BJ (cell line): ENCODE results near the gene AMZ2. TPM values are rescaled to one million over a fixed set of nuclear protein-coding genes. Genes with fewer than 3 reads are reported as not detected.
"Not testable (repeated sequence)": the region's sequence is repeated elsewhere in the genome, so short reads cannot be mapped to it uniquely, and the experiment has no call there.

Experiments
- CTCF ChIA-PET: fragments of 350-600 bp; formaldehyde crosslinking; extraction: SDS; loops from one replicate; lab custom pipeline; 2021; ENCODE audit warnings: antibody characterized with exemption, inconsistent platforms; lab: Yijun Ruan, JAX
- POLR2A ChIA-PET: fragments of 300-600 bp; sonication (Branson Sonifier 250); formaldehyde crosslinking; extraction: SDS; loops from one replicate; lab custom pipeline; 2021; ENCODE audit warnings: antibody characterized with exemption; lab: Charles Lee
- DNase-seq: peaks from one replicate; pipeline ENCODE4 v3.0.0-alpha.2; 2011; ENCODE audit warnings: low read depth
- H3K27me3 ChIP-seq: 2 replicates; pipeline ENCODE4 v1.6.0; 2011; ENCODE audit warnings: low read length; ENCODE audit not compliant: control insufficient read depth, insufficient read depth
- H3K36me3 ChIP-seq: 2 replicates; pipeline ENCODE4 v1.5.1; 2011; ENCODE audit warnings: low read length; ENCODE audit not compliant: control insufficient read depth, insufficient read depth
- H3K4me3 ChIP-seq: 2 replicates; pipeline ENCODE4 v1.5.1; 2011; ENCODE audit warnings: low read depth, mild to moderate bottlenecking, control low read depth, low read length
- polyA plus RNA-seq: library from polyadenylated mRNA; depleted of rRNA; stranded (reverse); fragments of >200 nt; gene quantifications from 2 replicates; pipeline ENCODE4 v1.2.3, GENCODE V29; 2011
- TF ChIP-seq, protein P1 (sequence below): IDR thresholded peaks from 2 replicates; pipeline ENCODE4 v1.5.1; 2011; ENCODE audit warnings: low read depth, mild to moderate bottlenecking, control low read depth, inconsistent platforms, low read length, moderate library complexity; ENCODE audit not compliant: insufficient read depth

The AMZ2 gene
- polyA plus RNA-seq, 1 experiment = 52.0 TPM

DNA sequence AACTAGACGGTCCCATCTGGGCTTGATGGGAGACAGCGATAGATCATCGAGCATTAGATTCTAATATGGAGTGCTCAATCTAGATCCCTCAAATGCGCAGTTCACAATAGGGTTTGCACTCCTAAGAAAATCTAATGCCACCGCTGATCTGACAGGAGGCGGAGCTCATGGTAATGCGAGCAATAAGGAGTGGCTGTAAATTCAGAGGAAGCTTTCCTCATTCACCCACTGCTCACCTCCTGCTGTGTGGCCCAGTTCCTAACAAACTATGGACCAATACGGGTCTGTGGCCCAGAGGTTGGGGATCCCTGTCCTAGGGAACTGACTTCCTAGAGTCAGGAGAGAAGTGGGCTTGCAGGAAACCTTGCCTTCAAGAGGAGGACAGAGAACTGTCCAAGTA is 25.2 kb upstream of the AMZ2 start:
- TF ChIP-seq, protein P1, sequence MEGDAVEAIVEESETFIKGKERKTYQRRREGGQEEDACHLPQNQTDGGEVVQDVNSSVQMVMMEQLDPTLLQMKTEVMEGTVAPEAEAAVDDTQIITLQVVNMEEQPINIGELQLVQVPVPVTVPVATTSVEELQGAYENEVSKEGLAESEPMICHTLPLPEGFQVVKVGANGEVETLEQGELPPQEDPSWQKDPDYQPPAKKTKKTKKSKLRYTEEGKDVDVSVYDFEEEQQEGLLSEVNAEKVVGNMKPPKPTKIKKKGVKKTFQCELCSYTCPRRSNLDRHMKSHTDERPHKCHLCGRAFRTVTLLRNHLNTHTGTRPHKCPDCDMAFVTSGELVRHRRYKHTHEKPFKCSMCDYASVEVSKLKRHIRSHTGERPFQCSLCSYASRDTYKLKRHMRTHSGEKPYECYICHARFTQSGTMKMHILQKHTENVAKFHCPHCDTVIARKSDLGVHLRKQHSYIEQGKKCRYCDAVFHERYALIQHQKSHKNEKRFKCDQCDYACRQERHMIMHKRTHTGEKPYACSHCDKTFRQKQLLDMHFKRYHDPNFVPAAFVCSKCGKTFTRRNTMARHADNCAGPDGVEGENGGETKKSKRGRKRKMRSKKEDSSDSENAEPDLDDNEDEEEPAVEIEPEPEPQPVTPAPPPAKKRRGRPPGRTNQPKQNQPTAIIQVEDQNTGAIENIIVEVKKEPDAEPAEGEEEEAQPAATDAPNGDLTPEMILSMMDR = no peak
- CTCF ChIA-PET = interaction anchor here (1.2 kb wide), 1 partner anchor 22 kb away, joined by 3 read pairs; no protein-coding TSS in a partner anchor
- H3K36me3 ChIP-seq = no peaks in the 10 kb centered on the region
- DNase-seq = no peak
- no peak overlapping the region for H3K4me3 ChIP-seq
- POLR2A ChIA-PET = no interaction called here
- no peaks in the 10 kb centered on the region for H3K27me3 ChIP-seq

DNA sequence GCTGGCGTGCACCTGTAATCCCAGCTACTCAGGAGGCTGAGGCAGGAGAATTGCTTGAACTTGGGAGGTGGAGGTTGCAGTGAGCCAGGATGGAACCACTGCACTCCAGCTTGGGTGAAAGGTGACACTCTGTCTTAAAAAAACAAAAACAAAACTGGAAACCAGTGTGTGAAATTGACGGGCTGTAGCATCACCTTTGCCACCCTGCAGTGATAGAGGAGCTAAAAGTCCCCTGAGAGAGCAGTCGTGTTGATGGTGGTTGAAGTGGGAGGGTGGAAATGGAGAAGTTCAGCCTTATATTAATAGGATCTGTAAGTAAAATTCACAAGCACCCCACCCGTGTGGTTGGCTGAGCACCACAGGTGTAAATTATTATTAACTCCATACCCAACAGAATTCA is 22.8 kb upstream of the AMZ2 start:
- H3K27me3 ChIP-seq, H3K4me3 ChIP-seq, DNase-seq, H3K36me3 ChIP-seq, POLR2A ChIA-PET: not testable (repeated sequence)
- CTCF ChIA-PET = interaction anchor here (1.3 kb wide), 1 partner anchor 9 kb away, joined by 5 read pairs; no protein-coding TSS in a partner anchor

DNA sequence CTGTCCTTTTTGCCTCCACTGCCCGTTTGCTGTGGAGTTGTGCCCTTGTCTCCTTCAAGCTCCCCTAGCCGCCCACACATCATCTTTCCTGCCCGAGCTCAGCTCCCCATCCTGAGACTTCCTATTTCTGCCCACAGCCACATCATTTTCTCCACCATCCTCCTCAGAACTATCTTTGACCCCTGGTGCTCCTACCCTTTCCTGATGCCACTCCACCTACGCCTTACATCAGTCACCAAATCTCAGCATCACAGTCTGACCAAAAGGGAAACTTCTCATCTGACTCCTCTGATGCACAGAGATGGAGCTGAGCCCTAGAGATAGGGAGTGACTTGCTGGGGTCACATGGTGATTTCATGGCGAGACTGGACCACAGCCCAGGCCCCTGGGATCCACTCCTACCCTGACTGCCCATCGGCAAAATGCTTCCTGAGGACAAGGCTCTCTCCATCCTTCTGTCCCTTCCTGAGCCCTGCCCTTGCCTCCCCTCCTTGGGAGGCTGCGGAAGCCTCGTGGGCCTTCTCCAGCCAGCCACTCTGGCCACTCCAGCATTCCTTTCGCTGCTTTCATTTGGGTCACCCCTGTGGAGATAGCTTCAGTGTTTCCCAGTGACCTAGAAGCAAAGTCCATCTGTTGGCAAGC is 19.7 kb upstream of the AMZ2 start:
- H3K4me3 ChIP-seq, H3K27me3 ChIP-seq, DNase-seq, POLR2A ChIA-PET, H3K36me3 ChIP-seq: not testable (repeated sequence)
- CTCF ChIA-PET = interaction anchor here (0.7 kb wide), 1 partner anchor 10 kb away, joined by 3 read pairs; no protein-coding TSS in a partner anchor

DNA sequence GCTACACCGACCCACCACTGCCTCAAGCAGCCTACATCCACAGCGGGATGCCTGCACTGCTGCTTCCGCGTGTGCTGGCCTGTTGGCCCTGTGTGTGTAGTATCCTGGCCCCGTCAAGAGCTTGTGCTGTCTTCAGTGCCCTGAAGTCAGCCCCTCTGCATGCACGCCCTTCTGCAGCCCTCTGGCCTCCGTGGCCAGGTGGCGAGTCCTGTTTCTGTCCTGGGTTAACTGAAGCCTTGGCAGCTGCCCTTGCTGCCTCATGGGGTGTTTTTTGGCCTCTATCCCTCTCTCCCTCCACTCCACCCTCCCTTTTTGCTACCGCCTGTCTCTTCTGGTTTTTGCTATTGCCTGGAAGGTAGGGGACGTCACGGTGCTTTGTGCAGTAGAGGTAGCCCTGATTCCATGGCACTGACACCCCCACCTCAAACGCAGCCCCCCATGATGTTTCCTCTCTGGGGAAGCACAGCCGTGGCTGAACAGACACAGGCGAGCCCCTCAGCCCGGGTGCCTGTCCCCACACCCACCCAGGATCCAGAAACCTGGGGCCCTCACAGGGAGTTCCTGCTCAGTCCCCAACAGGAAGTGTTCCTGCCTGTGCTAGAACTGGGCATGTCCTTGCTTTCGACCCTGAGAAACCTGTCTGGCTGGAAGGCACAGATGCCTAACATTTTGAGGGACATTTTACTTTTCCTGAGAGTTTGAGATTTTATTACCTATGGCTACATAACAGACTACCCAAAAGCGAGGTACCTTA is 18.8 kb upstream of the AMZ2 start:
- ChIA-PET CTCF (interaction anchor here (0.7 kb wide), 1 partner anchor 11 kb away, joined by 3 read pairs; no protein-coding TSS in a partner anchor), POLR2A (no interaction called here)
- TF ChIP-seq, protein P1 = no peak
- no peak overlapping the region for H3K4me3 ChIP-seq
- H3K27me3 ChIP-seq = no peaks in the 10 kb centered on the region
- no peaks in the 10 kb centered on the region for H3K36me3 ChIP-seq
- DNase-seq = no peak

DNA sequence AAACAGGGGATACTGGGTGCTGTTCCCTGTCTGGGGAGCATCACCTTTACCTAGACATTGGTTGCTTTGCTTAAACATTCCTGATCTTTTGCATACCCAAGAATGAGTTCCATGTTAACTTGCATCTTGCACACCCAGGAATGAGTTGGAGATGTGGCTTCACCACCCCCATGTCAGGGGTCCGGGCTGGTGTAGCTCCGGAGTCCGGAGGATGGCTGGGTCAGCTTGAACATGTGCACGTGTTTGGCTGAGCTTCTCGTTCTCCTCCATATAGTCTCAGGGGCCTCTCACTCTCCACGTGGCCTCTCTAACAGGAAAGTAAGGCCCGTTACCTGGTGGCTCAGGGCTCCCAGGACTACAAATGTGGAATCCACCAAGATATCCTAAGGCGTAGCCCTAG is 18.2 kb upstream of the AMZ2 start:
- H3K36me3 ChIP-seq = no peaks in the 10 kb centered on the region
- no peaks in the 10 kb centered on the region for H3K27me3 ChIP-seq
- POLR2A ChIA-PET = no interaction called here
- no peak for DNase-seq
- CTCF ChIA-PET = no interaction called here
- no peak overlapping the region for H3K4me3 ChIP-seq
- TF ChIP-seq, protein P1 = no peak

DNA sequence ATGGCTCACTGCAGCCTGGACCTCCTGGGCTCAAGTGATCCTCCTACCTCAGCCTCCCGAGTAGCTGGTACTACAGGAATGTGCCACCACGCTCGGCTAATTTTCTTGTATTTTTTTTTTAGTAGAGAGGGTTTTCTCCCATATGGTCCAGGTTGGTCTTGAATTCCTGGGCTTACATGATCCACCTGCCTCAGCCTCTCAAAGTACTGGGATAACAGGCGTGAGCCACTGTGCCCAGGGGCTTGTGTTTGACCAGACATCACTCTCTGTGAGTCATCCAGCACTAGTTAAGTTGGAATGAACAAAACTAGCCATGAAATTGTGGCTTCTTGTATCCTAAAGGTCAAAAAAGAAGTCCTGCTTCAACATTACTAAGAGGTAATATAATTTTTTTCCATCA is 16.7 kb upstream of the AMZ2 start:
- H3K4me3 ChIP-seq, DNase-seq, H3K27me3 ChIP-seq, H3K36me3 ChIP-seq, POLR2A ChIA-PET: not testable (repeated sequence)
- CTCF ChIA-PET = interaction anchor here (0.6 kb wide), 1 partner anchor 25 kb away, joined by 4 read pairs; no protein-coding TSS in a partner anchor
